DOHH2 (cell line): ENCODE results near the gene TLE3.

Experiments used
- H3F3A ChIP-seq: fragments of 200-600 bp; sonication (generic), shearing (Covaris generic); 2 replicates; pipeline ENCODE4 v1.6.0; 2016; ENCODE audit warnings: antibody characterized with exemption, mild to moderate bottlenecking; ENCODE audit not compliant: control insufficient read depth, insufficient read depth
- H3K27ac ChIP-seq: fragments of 200-600 bp; sonication (generic); 2 replicates; pipeline ENCODE4 v1.5.1; 2014; ENCODE audit warnings: low read depth, mild to moderate bottlenecking, low read length, moderate library complexity
- H3K27me3 ChIP-seq: fragments of 200-600 bp; sonication (generic); 2 replicates; pipeline ENCODE4 v1.6.1; 2014; ENCODE audit warnings: mild to moderate bottlenecking, low read length, mixed read lengths; ENCODE audit not compliant: control insufficient read depth
- H3K36me3 ChIP-seq: fragments of 200-600 bp; sonication (generic); 2 replicates; pipeline ENCODE4 v1.6.1; 2014; ENCODE audit warnings: mild to moderate bottlenecking, low read length, moderate library complexity, mixed read lengths; ENCODE audit not compliant: control insufficient read depth
- H3K4me1 ChIP-seq: fragments of 200-600 bp; sonication (generic); 2 replicates; pipeline ENCODE4 v1.6.1; 2014; ENCODE audit warnings: mild to moderate bottlenecking, low read length, mixed read lengths; ENCODE audit not compliant: control insufficient read depth
- H3K4me2 ChIP-seq: fragments of 200-600 bp; sonication (generic); 2 replicates; pipeline ENCODE4 v1.6.0; 2014; ENCODE audit warnings: mild to moderate bottlenecking, low read length, moderate library complexity
- H3K4me3 ChIP-seq: fragments of 200-600 bp; sonication (generic); 2 replicates; pipeline ENCODE4 v1.5.1; 2014; ENCODE audit warnings: mild to moderate bottlenecking, low read length, mixed read lengths
- H3K79me2 ChIP-seq: fragments of 200-600 bp; sonication (generic); 2 replicates; pipeline ENCODE4 v1.6.1; 2014; ENCODE audit warnings: mild to moderate bottlenecking, low read length, mixed read lengths; ENCODE audit not compliant: control insufficient read depth
- H3K9me2 ChIP-seq: fragments of 200-600 bp; sonication (generic); replicated peaks from 2 replicates; pipeline ENCODE4 v1.6.1; 2014; ENCODE audit warnings: mild to moderate bottlenecking, low read length, mixed read lengths; ENCODE audit not compliant: control insufficient read depth
- H3K9me3 ChIP-seq: fragments of 200-600 bp; sonication (generic); 2 replicates; pipeline ENCODE4 v1.6.1; 2014; ENCODE audit warnings: antibody characterized with exemption, low read length, mixed read lengths; ENCODE audit not compliant: control insufficient read depth, insufficient read depth
- H4K20me1 ChIP-seq: fragments of 200-600 bp; sonication (generic); 2 replicates; pipeline ENCODE4 v1.6.0; 2014; ENCODE audit warnings: low read depth, mild to moderate bottlenecking, antibody characterized with exemption, low read length, moderate library complexity; ENCODE audit not compliant: control insufficient read depth, insufficient read depth
- EZH2phosphoT487 ChIP-seq: fragments of 200-600 bp; sonication (generic); IDR thresholded peaks from 2 replicates; pipeline ENCODE4 v1.6.1; 2017; ENCODE audit warnings: borderline replicate concordance, mild to moderate bottlenecking, antibody characterized with exemption, low read length, moderate library complexity, mixed read lengths
- TF ChIP-seq, protein P1 (sequence below): fragments of 200-600 bp; sonication (generic); IDR thresholded peaks from one replicate; pipeline ENCODE4 v1.5.1; 2014; ENCODE audit warnings: antibody characterized with exemption, mild to moderate bottlenecking, low read depth, low read length; ENCODE audit not compliant: poor library complexity, severe bottlenecking

The TLE3 gene

GRCh38 chr15:70093070-70093469 lies 4.6 kb downstream of the TLE3 start:
- H3K4me2 ChIP-seq: 0 out of 2 replicates have a peak overlapping the region, but pooled peaks have one; percentile 11
- H3K27me3 ChIP-seq: no peaks in the 10 kb centered on the region
- no peak overlapping the region for H3K27ac ChIP-seq

GRCh38 chr15:70092464-70093027 lies 5.2 kb downstream of the TLE3 start:
- Histone ChIP-seq H3K4me2 (no peak overlapping the region), H3K4me3 (no peak overlapping the region), H3K36me3 (peaks cover 79% of the 10 kb centered on the region), H3K9me2 (no peaks in the 10 kb centered on the region), H3K79me2 (peaks cover 81% of the 10 kb centered on the region), H3K27ac (no peak overlapping the region), H3K27me3 (no peaks in the 10 kb centered on the region), H4K20me1 (peaks cover 25% of the 10 kb centered on the region), H3F3A (0 out of 2 replicates have a peak, but pooled peaks cover 5% of the 10 kb centered on the region), H3K9me3 (no peaks in the 10 kb centered on the region), H3K4me1 (peaks cover 24% of the 10 kb centered on the region)
- no peak for TF ChIP-seq EZH2phosphoT487
- TF ChIP-seq, protein P1, sequence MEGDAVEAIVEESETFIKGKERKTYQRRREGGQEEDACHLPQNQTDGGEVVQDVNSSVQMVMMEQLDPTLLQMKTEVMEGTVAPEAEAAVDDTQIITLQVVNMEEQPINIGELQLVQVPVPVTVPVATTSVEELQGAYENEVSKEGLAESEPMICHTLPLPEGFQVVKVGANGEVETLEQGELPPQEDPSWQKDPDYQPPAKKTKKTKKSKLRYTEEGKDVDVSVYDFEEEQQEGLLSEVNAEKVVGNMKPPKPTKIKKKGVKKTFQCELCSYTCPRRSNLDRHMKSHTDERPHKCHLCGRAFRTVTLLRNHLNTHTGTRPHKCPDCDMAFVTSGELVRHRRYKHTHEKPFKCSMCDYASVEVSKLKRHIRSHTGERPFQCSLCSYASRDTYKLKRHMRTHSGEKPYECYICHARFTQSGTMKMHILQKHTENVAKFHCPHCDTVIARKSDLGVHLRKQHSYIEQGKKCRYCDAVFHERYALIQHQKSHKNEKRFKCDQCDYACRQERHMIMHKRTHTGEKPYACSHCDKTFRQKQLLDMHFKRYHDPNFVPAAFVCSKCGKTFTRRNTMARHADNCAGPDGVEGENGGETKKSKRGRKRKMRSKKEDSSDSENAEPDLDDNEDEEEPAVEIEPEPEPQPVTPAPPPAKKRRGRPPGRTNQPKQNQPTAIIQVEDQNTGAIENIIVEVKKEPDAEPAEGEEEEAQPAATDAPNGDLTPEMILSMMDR: no peak

More at GRCh38 chr15:70093070-70093469, 4.6 kb downstream of the TLE3 start:
- peaks cover 25% of the 10 kb centered on the region for H4K20me1 ChIP-seq
- peaks cover 7% of the 10 kb centered on the region for H3F3A ChIP-seq
- H3K79me2 ChIP-seq: peaks cover 78% of the 10 kb centered on the region
- H3K9me2 ChIP-seq: no peaks in the 10 kb centered on the region
- H3K4me1 ChIP-seq: peaks cover 26% of the 10 kb centered on the region
- no peaks in the 10 kb centered on the region for H3K9me3 ChIP-seq
- peaks cover 76% of the 10 kb centered on the region for H3K36me3 ChIP-seq
- H3K4me3 ChIP-seq: no peak overlapping the region
- TF ChIP-seq, protein P1: no peak
- no peak for TF ChIP-seq EZH2phosphoT487

- Histone ChIP-seq H3K9me2 (no peaks in the 10 kb centered on the region), H3K27ac (no peak overlapping the region), H3F3A (0 out of 2 replicates have a peak, but pooled peaks cover 5% of the 10 kb centered on the region), H3K9me3 (no peaks in the 10 kb centered on the region), H3K4me2 (no peak overlapping the region), H3K4me3 (no peak overlapping the region), H3K36me3 (peaks cover 86% of the 10 kb centered on the region), H3K27me3 (no peaks in the 10 kb centered on the region), H4K20me1 (peaks cover 25% of the 10 kb centered on the region), H3K4me1 (peaks cover 24% of the 10 kb centered on the region), H3K79me2 (peaks cover 81% of the 10 kb centered on the region)
- TF ChIP-seq, protein P1: no peak
- TF ChIP-seq EZH2phosphoT487: no peak
Measured at GRCh38 chr15:70091726-70092463, 5.8 kb downstream of the TLE3 start.
